GM12878 (cell line): Measurements from ENCODE around the gene FAM89B.

Experiments
- CBX3 ChIP-seq: fragments of 200-600 bp; sonication (generic); IDR thresholded peaks from 2 replicates; pipeline ENCODE4 v1.6.1; 2016; ENCODE audit warnings: low read depth, borderline replicate concordance
- CBX5 ChIP-seq: sonication (generic); IDR thresholded peaks from 2 replicates; pipeline ENCODE4 v1.6.1; 2016; ENCODE audit warnings: low read depth, moderate library complexity, mild to moderate bottlenecking, inconsistent platforms
- CTCF ChIP-seq, 3 experiments: IDR thresholded peaks in 2 of 3; conservative IDR thresholded peaks in 1 of 3; 2 replicates each; pipeline ENCODE4 v1.5.1; 2011; ENCODE audit warnings: low read depth in 3 of 3, low read length in 3 of 3, mild to moderate bottlenecking in 3 of 3, control low read depth in 2 of 3, moderate library complexity in 2 of 3, inconsistent platforms in 1 of 3, mixed read lengths in 1 of 3; ENCODE audit not compliant: control insufficient read depth in 2 of 3, insufficient read depth in 1 of 3; ENCODE audit errors: extremely low read depth in 1 of 3
- E4F1 ChIP-seq: fragments of 450-650 bp; IDR thresholded peaks from 2 replicates; pipeline ENCODE4 v1.6.1; 2018; ENCODE audit warnings: borderline replicate concordance, mild to moderate bottlenecking; ENCODE audit not compliant: partially characterized antibody
- ELK1 ChIP-seq: IDR thresholded peaks from 2 replicates; pipeline ENCODE4 v1.6.1; 2012; ENCODE audit warnings: low read depth, low read length, improper control_type of control experiment
- HDAC2 ChIP-seq: fragments of 200-600 bp; sonication (generic); IDR thresholded peaks from 2 replicates; pipeline ENCODE4 v1.6.1; 2017
- HDAC6 ChIP-seq: fragments of 200-600 bp; sonication (generic); IDR thresholded peaks from one replicate; pipeline ENCODE4 v1.8.0; 2017; ENCODE audit warnings: antibody characterized with exemption; ENCODE audit not compliant: unreplicated experiment
- RELA ChIP-seq: fragments of 450-650 bp; IDR thresholded peaks from 2 replicates; pipeline ENCODE4 v1.8.0; 2014; ENCODE audit warnings: borderline replicate concordance; ENCODE audit not compliant: partially characterized antibody
- SIX5 ChIP-seq: IDR thresholded peaks from 2 replicates; pipeline ENCODE4 v1.6.1; 2011; ENCODE audit warnings: mild to moderate bottlenecking, low read depth, low read length, moderate library complexity; ENCODE audit not compliant: severe bottlenecking
- SP1 ChIP-seq: IDR thresholded peaks from one replicate; pipeline ENCODE4 v1.6.1; 2011; ENCODE audit warnings: low read depth, low read length
- STAT3 ChIP-seq: IDR thresholded peaks from 2 replicates; pipeline ENCODE4 v1.6.1; 2011; ENCODE audit warnings: low read depth, low read length, improper control_type of control experiment
- USF2 ChIP-seq: IDR thresholded peaks from 2 replicates; pipeline ENCODE4 v1.6.1; 2011; ENCODE audit warnings: low read depth, low read length, improper control_type of control experiment, borderline replicate concordance
- ZNF384 ChIP-seq: IDR thresholded peaks from 2 replicates; pipeline ENCODE4 v1.6.1; 2012; ENCODE audit warnings: low read depth, mild to moderate bottlenecking, low read length, improper control_type of control experiment, borderline replicate concordance

GRCh38 chr11:65536412-65537295 lies 35.7 kb upstream of the FAM89B start:
- TF ChIP-seq ELK1 (no peak), CTCF (IDR thresholded peaks at IDR 0.05 in 2 of 3, conservative IDR thresholded peaks at IDR 0.05 in 1 of 3; ENCODE audit: control insufficient read depth in 2 of 3, extremely low read depth in 1 of 3, insufficient read depth in 1 of 3, low read depth in 3 of 3, low read length in 3 of 3) (no peak), HDAC6 (no peak), RELA (no peak), SIX5 (no peak), HDAC2 (no peak), STAT3 (no peak), CBX5 (no peak), SP1 (no peak), CBX3 (no peak), USF2 (no peak), E4F1 (no peak), ZNF384 (no peak)
